ENCODE measurements around the gene PML.

Gene PML

DNA sequence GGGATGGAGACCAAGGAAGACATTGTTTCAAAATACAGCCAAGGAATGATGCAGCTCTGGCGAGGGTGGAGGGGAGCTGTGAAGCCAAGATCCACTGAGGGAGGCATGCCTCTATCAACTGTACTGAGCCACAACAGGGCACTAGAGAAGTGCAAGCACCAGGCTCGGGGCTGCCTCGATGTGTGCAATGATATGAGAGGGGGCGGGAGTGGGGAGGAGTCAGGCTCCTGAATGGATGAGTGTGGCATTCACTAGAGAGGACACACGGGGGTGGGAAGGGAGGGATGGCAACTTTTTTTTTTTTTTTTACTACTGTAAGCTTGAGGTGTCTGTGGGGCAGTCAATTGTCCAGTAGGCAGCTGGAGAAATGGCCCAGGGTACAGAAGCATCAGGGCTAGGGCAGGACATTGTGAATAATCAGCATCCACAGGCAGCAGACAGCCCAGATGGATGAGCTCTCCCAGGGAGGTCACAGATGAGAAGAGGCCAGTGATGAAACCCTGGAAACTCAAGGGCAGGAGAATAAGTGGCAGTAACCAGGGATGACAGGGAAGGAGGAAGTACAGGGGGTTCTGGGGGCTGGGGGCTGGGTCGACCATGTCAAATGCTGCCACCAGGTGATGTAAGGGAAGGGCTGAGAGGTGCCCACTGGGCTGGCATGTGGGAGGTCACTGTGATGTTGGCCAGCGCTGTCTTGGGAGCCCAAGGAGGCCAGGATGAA, 8.3 kb upstream of the PML start:
- DNase-seq, result no peak

DNA sequence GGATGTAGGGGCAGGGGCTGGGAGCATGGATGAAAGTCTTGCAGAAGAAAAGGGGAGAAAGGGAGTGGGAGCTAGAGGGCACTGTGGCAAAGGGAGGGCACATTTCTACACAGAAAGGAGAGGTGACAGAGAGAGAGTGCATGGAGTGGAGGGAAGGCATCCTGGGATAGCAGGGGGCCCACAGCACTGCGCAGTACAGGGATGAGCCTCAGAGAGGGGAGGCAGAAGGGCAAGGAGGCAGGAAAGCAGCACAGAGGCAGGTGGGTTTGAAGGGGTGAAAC, 7.8 kb upstream of the PML start:
- DNase-seq, result no peak

DNA sequence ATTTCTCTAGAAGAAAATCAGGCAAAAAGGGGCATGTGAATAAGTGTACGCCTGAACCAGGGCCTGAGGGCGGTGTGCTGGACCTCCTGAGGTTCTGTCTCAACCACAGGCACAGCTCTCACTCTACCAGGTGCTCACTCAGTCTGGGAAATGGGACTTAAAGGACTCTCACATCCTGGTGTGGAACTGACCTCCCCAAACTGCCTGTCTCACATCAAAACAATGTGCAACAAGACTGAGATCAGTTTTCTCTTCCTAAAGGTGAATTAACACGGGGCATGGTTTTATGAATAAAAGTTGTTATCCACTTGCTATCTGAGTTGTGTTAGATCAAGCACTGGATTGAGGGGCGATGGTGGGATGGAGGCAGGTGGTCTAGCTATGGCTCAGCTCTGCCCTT, 7.3 kb upstream of the PML start:
- DNase-seq, result no peak

DNA sequence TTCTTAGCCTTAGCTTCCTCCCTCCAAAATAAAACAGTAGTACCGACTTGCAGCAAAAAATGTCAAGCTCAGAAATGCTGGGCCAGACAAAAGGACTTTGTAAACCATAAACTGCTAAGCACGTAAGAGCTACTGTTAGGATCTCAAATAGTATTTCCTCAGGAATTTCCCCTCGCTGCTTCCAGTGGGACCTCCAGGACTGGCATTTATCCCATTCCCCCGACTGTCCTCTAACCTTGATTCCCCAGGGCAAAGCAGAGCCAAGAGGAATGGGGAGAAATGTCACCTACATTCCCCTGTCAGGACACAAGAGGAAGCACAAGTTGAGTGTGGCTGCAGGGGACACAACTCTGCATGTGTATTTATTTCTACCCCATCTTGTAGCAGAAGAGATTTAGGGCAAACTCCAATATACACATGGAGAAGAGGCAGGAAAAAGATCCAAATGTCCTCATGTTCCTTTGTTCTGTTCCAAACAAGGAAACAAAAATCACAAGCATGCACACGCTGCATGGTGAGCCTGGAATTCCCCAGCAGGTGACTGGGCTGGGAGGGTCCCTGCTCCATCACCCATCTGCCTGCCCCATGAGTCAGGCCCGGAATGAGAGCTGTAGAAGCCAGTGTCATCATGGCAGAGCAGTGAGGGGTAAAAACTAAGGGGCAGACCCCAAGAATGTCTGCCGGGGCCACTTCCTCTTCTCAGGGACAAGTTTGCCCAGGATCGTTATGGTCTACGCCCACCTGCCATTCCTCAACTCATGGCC, 6.7 kb upstream of the PML start:
- no peak for DNase-seq

DNA sequence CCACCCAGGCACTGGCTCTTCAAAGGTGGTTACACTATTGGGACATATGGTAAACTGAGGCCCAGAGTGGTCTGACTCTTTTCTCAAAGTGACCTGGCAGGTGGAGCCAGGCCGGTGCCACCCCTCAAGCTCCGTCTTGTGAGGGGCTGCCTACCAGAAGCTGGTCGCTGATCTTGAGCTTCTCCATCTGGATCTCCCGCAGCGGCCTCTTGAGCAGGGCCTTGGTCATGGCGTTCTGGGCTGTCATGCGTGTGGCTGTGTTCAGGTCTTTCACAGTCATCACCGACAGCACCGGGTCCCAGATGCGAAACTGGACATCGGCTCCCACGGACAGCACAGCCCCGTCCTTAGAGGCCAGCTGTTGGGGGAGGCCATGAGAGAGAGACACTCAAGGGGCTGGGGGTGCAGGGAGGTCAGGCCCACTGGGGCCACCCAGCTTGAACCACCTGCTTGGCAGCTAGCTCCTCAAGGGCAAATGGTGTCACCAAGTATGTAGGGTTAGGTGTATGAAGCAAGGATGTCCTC, 6.0 kb upstream of the PML start:
- DNase-seq, result no peak

DNA sequence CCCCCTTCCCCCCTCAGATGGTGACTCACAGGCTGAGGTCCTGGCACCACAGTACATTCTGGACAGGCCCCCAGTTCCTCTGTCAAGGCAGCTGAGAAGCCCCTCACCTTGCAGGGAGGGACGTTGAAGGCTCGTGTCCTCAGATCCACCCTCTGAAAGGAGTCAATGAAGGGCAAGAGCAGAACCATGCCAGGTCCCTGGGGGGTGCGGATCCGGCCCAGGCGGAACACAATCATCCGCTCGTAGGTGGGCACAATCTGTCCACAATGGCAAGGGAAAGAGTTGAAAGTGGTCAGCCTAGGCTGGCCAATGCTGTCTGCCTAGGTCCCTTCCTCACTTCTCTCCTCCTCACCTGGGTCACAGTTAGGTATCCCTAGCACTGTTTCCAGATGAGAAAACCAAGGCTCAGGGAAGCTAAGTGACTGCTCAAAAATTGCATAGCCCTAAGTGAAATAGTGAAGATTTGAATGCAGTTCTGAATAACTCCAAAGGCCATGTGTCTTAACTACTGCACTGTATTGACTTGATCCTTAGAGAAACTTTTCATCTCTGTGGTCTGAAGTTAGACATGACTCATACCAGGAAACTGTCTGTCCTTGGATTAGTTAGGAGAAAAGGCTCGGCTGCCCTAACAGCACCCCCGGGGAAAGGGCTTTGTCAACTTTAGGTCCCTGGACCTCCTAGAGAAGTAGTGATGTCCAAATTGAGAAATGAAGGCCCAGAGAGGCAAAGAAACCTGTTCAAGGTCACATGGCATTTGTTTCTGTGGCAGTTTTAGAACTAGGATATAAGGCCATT, 5.3 kb upstream of the PML start:
- no peak for DNase-seq

DNA sequence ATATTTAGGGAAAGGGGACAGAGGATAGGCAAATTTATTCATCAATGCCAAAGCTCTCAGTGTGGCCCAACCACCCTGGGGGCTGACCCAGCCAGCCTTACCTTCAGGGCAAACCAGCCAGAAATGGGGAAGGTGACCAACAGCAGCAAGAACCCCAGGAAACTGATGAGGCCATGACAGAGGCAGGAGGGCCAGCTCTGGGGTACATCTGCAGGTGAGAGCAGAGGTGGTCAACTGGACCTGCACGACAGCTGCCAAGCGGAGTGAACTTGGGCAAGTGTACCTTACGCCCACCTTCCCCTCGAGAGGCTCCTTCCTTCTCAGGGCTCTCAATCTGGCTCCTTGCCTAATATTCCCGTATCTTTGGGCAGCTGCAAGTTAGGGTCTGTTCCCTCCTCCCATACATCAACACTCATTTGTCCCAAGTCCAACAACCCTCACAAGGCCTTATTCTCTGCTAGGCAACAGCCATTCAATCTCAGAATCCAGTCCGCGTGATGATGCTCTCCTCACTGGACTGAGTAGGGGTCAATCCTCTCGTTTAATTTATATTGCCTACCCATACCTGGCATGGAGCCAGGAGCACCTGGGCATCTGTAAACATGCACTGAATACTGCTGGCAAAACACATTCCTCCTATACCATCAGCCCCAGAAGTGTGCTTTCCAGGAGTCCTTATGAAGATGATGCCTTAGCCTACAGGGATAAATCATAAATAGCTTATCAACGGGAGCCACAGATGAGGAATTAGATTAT, 4.1 kb upstream of the PML start:
- DNase-seq, result no peak

DNA sequence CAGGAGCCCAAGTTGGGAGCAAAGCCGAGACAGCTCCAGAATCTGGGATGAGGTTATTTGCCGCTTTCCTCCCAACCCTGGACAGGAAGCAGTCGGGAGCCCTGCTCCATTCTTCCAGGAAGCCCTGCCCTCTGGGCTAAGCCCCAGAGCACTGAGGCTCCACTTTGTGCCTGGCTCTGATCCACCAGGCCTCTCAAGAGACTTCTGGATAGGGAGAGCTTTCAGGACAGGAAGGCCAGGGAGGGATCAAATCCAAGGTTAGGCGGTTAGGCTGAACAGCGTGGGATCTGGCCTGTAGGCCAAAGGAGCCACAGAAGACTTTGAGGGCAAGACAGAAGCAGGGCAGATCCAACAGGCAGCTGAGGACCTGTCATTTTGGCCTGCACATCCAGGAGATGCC, 3.3 kb upstream of the PML start:
- peak in 1 of 2 donors; percentile 24 for DNase-seq

DNA sequence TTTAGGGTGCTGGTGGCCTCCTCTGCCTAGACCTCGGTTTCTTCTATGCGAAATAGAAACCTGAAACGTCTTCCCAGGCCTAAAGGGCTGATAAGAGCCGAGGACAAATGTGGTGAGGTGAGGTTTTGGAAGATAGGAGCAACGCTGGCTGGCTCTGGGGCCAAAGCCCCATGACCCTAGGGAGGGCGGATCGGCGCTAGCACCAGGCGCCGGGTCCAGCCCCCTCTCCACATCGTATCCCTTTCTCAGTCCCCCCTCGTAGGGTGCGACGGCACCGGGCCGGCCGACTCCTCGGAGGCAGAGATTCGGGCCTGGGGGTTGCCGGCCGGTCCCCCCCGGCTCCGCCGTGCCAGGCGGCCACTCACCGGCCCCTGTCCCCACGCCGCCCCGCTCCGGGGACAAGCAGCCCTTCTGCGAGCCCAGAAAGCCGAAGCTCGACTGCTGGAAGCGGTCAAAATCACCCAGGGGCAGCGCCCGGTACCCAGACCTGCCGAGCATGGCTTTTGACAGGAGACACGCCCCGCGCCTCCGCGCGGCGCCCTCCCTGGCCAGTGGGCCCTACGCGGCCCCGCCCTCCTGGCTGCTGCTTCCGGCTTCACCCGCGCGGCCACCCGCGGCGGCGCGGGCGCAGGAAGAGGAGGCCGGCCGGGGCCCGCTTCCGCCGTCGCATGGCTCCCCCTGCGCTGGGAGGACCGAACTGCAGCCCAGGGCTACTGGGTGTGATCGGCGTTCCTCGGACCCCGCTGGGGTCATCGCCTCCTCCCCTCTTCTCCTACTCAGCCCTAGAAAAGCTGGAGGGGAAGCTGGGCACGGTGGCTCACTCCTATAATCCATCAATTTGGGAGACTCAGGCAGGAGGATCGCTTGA, 2.6 kb upstream of the PML start, which contains the start of gene STOML1:
TSS of gene STOML1 (minus strand) at position 570 of the 868 bp plus-strand sequence. CDS start at position 498, 72 bp downstream.
- peak; percentile 86 to 87 for DNase-seq

DNA sequence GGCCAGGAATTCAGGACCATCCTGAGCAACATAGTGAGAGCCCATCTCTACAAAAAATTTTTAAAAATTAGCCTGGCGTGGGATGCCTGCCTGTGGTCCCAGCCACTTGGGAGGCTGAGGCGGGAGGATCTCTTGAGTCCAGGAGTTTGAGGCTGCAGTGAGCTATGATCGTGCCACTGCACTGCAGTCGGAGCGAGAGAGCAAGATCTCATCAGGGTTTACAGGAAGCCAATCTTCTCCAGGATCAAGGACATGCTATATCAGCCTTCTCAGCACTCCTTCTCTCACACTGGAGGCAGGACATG, 2.0 kb upstream of the PML start:
- DNase-seq, result no peak

DNA sequence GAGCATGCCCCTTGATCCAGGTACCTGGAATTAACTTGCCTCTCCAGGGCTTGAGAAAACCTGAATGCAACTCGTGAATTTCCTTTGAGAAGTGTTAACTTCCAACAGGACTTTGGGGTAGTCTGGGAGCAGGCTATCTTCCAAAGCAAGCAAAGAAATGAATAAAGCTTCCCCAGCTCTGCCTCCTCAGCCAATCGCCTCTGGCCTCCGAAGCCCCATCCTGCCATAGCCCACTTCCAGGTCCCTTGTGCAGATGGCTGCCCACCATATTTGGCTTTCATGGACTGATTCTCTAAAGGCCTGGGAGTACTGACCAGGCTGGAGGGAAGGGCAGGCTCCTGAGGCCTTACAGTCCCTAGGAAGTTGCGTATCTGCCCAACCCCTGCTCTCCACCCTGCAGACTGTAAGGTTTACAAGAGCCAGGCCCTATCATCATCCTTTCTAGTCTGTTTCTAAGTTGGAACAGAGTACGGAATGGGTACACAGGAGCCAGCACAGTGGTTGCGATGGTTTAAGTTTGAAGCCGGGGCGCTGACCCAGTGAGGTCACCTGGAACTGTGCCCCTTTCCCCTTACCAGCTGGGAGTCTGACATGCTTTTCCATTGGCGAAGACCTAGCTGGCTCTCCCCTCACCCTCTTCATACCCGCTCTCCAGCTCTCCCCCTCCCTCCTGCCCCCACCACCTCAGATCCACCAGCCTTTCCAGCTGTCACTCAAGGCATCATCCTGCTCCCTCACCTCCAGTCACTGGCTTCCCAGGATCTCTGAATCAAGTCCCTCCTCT, 1.1 kb upstream of the PML start:
- no peak for DNase-seq

DNA sequence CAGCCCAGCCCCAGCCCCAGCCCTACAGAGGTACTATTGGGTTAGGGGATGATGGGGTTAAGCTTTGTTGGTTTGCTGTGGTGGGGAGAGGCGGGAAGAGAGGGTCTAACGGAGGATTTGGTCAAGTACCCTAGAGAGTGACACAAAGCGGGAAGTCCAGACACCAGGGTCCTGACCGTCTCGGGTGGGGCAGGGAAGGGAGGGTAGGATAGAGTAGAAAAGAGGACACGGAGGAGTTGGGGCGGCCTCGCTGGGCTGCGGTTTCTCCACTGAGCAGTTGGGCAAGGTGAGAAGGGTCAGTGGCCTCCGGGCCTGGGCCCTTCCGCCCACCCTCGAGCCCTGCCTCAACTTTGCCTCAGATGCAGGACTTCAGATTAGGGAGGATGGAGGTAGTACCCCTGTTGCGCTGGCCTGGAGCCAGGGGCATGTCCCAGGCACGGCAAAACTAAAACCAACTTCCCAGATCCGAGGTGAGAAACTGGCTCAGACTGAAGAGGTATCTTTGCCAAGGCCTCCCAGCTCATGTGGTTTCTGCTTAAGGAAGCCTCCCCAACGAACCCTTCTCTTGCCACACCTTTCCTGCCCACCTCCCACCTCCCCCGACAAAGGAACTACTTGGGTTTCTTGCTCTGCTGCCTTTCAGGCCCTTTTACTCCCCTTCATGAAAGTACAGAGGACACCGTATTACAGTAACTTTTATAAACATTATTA, 551 bp downstream of the PML start:
- no peak for DNase-seq

DNA sequence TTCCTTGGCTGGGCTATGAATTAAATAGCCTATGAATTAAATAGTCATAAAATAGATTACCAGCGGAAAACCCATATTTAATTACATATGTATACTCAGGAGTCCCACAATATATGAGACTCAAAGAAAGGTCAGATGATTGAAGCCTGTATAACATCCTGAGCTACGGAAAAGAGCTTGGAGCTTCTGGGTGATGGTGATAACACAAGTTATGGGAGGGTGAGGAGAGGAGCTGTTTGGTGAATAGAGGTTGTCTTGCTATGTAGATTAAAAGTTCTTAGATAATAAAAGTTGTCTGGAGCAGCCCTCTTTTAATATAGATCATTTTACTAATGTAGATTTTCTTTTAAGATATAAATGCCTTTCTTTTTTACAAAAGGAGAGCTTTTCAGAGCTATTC, 1.8 kb downstream of the PML start:
- no peak for DNase-seq

DNA sequence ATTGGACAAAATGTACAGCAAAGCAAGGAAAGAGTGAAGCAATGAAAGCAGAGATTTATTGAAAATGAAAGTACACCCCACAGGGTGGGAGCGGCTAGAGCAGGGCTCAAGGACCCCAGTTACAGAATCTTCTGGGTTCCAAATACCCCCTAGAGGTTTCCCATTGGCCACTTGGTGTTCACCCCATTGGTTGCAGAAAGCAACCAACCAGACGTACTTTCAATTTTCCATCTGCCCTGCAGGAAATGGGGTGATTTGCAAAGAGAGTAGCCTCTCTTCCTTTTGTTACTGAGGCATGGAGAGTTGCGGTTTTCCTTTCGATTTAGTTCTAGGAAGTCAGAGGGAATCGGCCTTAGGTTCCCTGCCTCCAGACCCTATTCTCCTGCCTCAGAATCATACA, 2.4 kb downstream of the PML start:
- DNase-seq, result peak in 1 of 2 donors; percentile 16

DNA sequence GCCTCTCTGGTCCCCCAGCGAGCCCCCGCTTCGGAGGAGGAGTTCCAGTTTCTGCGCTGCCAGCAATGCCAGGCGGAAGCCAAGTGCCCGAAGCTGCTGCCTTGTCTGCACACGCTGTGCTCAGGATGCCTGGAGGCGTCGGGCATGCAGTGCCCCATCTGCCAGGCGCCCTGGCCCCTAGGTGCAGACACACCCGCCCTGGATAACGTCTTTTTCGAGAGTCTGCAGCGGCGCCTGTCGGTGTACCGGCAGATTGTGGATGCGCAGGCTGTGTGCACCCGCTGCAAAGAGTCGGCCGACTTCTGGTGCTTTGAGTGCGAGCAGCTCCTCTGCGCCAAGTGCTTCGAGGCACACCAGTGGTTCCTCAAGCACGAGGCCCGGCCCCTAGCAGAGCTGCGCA, 3.5 kb downstream of the PML start:
- DNase-seq, result no peak

DNA sequence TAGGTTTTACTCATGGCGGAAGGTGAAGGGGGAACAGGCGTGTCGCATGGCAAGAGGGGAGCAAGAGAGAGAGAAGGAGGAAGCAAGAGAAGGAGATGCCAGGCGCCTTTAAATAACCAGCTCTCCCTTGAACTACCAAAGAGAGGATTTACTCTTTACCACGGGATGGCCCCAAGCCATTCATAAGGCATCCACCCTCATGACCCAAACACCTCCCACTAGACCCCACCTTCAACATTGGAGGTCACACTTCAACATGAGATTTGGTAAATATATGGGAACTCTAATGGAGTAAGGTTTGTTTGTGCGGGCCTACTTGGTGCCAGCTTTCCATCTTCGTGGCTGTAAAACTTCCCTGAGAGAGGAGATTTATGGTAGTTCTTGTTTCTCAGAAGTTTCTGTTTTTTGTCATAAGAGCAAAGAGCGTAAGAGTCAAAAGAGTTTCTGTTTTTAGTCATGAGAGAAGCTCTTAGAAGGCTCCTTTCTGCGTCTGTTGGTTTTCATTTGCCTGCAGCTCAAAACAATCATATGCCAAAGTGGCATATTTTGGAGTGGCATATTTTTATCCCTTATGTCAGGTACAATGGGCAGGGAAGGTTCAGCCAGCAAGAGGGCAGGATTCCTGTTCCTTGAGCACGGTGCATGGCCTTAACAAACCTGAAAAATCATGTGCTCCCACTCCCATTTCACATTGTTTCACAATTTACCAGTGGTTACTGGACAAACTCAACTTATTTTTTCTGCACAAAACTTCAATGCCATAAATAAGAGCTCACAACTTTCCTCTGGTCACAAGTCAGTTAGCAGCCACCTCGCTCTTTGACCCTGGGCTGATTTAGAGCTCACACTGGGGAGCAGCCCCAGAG, 12.5 kb downstream of the PML start:
- no peak for DNase-seq

DNA sequence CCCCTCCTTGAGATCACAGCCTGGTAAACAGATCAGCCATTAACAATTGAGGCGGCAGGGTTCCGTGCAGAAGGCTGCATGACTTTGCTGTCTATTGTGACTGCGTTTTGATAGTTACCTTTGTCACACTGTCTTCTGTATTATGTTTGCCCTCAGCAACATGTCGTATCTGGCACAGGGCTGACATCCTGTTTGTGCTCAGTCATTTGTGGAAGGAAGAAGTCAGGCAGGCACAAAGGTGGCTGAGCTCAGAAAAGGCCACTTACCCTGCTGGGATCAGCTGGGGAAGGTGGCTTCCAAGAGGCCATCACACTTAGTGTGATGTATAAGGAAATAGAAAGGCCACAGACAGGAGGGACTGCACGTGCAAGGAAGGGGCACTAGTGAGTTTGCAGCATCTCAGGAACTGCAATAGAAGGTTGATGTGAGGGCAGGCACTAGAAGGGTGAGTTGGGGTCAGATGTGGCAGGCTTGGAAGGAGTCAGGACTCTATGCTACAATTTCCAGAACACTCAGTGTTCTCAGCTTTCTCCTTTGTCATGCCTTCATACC, 13.4 kb downstream of the PML start:
- no peak for DNase-seq

DNA sequence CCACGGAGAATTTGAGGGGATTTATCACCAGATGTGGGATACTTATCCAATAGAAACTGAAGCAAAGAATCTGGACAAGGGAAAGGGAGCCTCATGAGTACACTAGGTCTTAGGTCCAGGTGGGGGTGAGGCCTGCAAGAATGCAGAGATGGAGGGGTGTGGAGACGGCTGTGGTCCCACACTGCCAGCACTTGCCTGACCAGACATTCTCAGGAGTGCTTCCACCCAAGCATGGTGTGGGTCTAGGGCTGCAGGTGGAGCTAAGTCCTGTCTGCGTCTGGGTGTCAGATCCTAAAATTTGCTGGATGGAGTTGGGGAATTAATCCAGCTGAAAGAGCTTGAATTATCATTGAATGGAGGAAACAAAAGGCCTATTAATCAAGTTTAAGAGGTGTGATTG, 14.4 kb downstream of the PML start:
- DNase-seq, result no peak

DNA sequence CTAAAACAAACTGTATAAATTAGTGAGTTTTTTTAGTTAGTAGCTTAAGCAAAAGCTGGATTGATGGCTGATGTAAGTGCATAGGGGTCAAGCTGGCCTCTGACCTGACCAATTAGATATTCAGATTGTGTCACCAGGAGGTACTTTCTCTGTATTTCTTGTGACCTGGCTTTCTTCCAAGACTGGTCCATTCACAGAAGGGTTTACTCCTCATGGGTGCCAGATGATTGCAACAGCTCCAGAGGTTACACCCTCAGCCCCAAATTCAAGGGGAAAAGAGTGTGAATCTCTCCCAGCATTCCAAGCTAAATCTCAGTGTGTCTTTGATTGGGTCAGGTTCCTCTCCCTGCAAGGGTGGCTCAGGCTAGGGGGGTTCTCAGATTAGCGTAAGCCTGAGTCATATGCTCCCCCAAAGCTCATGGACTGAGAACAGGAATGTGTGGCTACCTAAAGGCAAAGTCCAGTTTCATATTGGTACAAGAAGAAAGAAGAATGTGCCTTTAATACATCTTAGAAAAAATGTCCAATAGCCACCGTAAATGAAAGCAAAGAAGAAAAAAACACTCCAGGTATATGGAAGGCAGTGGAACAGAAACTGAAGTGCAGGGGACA, 16.5 kb downstream of the PML start:
- DNase-seq, result no peak

Data from hippocampal formation (tissue), 2 donors.